Measurements from ENCODE around the gene MFN1.

- no peak for TF ChIP-seq POLR2A (IDR thresholded peaks at IDR 0.05)
- TF ChIP-seq, protein P1, sequence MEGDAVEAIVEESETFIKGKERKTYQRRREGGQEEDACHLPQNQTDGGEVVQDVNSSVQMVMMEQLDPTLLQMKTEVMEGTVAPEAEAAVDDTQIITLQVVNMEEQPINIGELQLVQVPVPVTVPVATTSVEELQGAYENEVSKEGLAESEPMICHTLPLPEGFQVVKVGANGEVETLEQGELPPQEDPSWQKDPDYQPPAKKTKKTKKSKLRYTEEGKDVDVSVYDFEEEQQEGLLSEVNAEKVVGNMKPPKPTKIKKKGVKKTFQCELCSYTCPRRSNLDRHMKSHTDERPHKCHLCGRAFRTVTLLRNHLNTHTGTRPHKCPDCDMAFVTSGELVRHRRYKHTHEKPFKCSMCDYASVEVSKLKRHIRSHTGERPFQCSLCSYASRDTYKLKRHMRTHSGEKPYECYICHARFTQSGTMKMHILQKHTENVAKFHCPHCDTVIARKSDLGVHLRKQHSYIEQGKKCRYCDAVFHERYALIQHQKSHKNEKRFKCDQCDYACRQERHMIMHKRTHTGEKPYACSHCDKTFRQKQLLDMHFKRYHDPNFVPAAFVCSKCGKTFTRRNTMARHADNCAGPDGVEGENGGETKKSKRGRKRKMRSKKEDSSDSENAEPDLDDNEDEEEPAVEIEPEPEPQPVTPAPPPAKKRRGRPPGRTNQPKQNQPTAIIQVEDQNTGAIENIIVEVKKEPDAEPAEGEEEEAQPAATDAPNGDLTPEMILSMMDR (IDR thresholded peaks at IDR 0.05), result no peak
Measured at GRCh38 chr3:179432451-179432850, 84.9 kb downstream of the MFN1 start.

Data from right lobe of liver (tissue), 4 donors.